Activated CD8-positive, alpha-beta T cell treated with anti-CD3 and anti-CD28 coated beads for 36 hours (primary cell): Measurements from ENCODE around the gene CDC16. TPM values are rescaled to one million over a fixed set of nuclear protein-coding genes. Genes with fewer than 3 reads are reported as not detected.

Experiments
- ATAC-seq: fragments of 200-7000 bp; cut with Tn5 transposase; one replicate; pipeline ENCODE4 v1.10.0; 2021; ENCODE audit warnings: mild to moderate bottlenecking, moderate library complexity
- CTCF ChIA-PET: fragments of 350-600 bp; sonication (Branson Sonifier 250); formaldehyde crosslinking; loops from one replicate; lab custom pipeline; 2021; ENCODE audit warnings: antibody characterized with exemption; lab: Charles Lee
- POLR2A ChIA-PET: fragments of 350-600 bp; sonication (Branson Sonifier 250); formaldehyde crosslinking; loops from one replicate; lab custom pipeline; 2021; ENCODE audit warnings: antibody characterized with exemption; lab: Charles Lee
- DNase-seq: peaks from one replicate; pipeline ENCODE4 v3.0.0-alpha.2; 2020
- H3K27ac Mint-ChIP-seq: one replicate; pipeline ENCODE4 v1.8.0; 2021; ENCODE audit warnings: mild to moderate bottlenecking, mixed read lengths
- H3K27me3 Mint-ChIP-seq: one replicate; pipeline ENCODE4 v1.8.0; 2021; ENCODE audit warnings: mixed read lengths
- H3K36me3 Mint-ChIP-seq: one replicate; pipeline ENCODE4 v1.8.0; 2021; ENCODE audit warnings: low read depth, mixed read lengths
- H3K4me1 Mint-ChIP-seq: one replicate; pipeline ENCODE4 v1.8.0; 2021; ENCODE audit warnings: low read depth, mixed read lengths
- H3K4me3 Mint-ChIP-seq: one replicate; pipeline ENCODE4 v1.8.0; 2021; ENCODE audit warnings: mild to moderate bottlenecking, moderate library complexity, mixed read lengths
- H3K9me3 Mint-ChIP-seq: one replicate; pipeline ENCODE4 v1.8.0; 2021; ENCODE audit warnings: mixed read lengths
- CTCF ChIP-seq: fragments of 200-600 bp; IDR thresholded peaks from one replicate; pipeline ENCODE4 v1.8.0; 2022; ENCODE audit warnings: antibody characterized with exemption, mild to moderate bottlenecking
- intact Hi-C: fragments of 100-400 bp; cut with micrococcal nuclease; formaldehyde crosslinking; loops from one replicate; pipeline ENCODE4 v1.10.0; 2022
- total RNA-seq, 2 experiments: library from RNA; stranded (reverse); gene quantifications; one replicate each; pipeline ENCODE4 v1.2.3, GENCODE V29; 2021

The CDC16 gene
- total RNA-seq, 2 experiments from 2014 or later, result 72.5 to 76.0 TPM

- Mint-ChIP-seq H3K4me1 (peaks cover 25% of the 10 kb centered on the region), H3K9me3 (no peaks in the 10 kb centered on the region), H3K27me3 (no peaks in the 10 kb centered on the region), H3K36me3 (peaks cover 13% of the 10 kb centered on the region), H3K27ac (no peak overlapping the region), H3K4me3 (no peak overlapping the region)
- CTCF ChIA-PET, result interaction anchor here (1.7 kb wide), 1 partner anchor 27 kb away, joined by 4 read pairs; no protein-coding TSS in a partner anchor
- ATAC-seq (no peak), DNase-seq (no peak)
- intact Hi-C loops, result no loop called here
- POLR2A ChIA-PET, result interaction anchor here (1.3 to 1.5 kb wide), 2 partner anchors 29 to 31 kb away, joined by 3 to 4 read pairs; no protein-coding TSS in a partner anchor
- no peak for TF ChIP-seq CTCF
These were observed 77.2 kb downstream of the CDC16 start for GRCh38 chr13:114311908-114312307.

GRCh38 chr13:114313061-114313860, 78.6 kb downstream of the CDC16 start:
- ChIA-PET CTCF (interaction anchor here (0.6 to 1.2 kb wide), 3 partner anchors 26 to 74 kb away, joined by 3 to 4 read pairs (median 3); no protein-coding TSS in a partner anchor), POLR2A (interaction anchor here (0.8 to 1.5 kb wide), 5 partner anchors 30 to 139 kb away, joined by 3 to 4 read pairs (median 3); no protein-coding TSS in a partner anchor)
- no peaks in the 10 kb centered on the region for H3K27me3 Mint-ChIP-seq
- intact Hi-C loops, result no loop called here
- H3K9me3 Mint-ChIP-seq, result no peaks in the 10 kb centered on the region
- H3K27ac Mint-ChIP-seq, result peak overlapping the region; percentile 96
- H3K4me3 Mint-ChIP-seq, result peak overlapping the region; percentile 87
- H3K4me1 Mint-ChIP-seq, result peaks cover 33% of the 10 kb centered on the region
- H3K36me3 Mint-ChIP-seq, result peaks cover 10% of the 10 kb centered on the region
- DNase-seq, result peak; percentile 69
- TF ChIP-seq CTCF, result no peak
- ATAC-seq, result peak; percentile 42

- intact Hi-C loops, result no loop called here
- TF ChIP-seq CTCF, result no peak
- Mint-ChIP-seq H3K27ac (peak within 1 kb of the TSS; percentile 96), H3K4me1 (peaks cover 41% of the 10 kb centered on the region), H3K4me3 (peak within 1 kb of the TSS; percentile 87), H3K9me3 (no peaks in the 10 kb centered on the region), H3K36me3 (peaks cover 12% of the 10 kb centered on the region), H3K27me3 (no peaks in the 10 kb centered on the region)
- CTCF ChIA-PET, result interaction anchor here (0.6 to 1.0 kb wide), 2 partner anchors 25 to 26 kb away, joined by 3 read pairs; no protein-coding TSS in a partner anchor
- peak; percentile 95 for DNase-seq
- ATAC-seq, result peak; percentile 83
- POLR2A ChIA-PET, result interaction anchor here (0.8 to 1.2 kb wide), 4 partner anchors 13 to 140 kb away, joined by 3 to 6 read pairs (median 3); no protein-coding TSS in a partner anchor
These were observed 79.6 kb downstream of the CDC16 start, which contains the start of gene CHAMP1 for GRCh38 chr13:114314074-114314912. CHAMP1 (plus strand) TSS chr13:114314503; CDS start chr13:114323843, 9,340 bp downstream.

- Mint-ChIP-seq H3K27ac (peak overlapping the region; percentile 88), H3K4me3 (peak overlapping the region; percentile 87), H3K9me3 (no peaks in the 10 kb centered on the region), H3K4me1 (peaks cover 50% of the 10 kb centered on the region), H3K36me3 (peaks cover 21% of the 10 kb centered on the region), H3K27me3 (no peaks in the 10 kb centered on the region)
- DNase-seq (peak; percentile 28), ATAC-seq (peak; percentile 5)
- intact Hi-C loops, result no loop called here
- CTCF ChIA-PET, result no interaction called here
- POLR2A ChIA-PET, result interaction anchor here (0.6 to 1.2 kb wide), 2 partner anchors 12 to 1372 kb away, joined by 3 to 6 read pairs; no protein-coding TSS in a partner anchor
- TF ChIP-seq CTCF, result no peak
These were observed 80.5 kb downstream of the CDC16 start for GRCh38 chr13:114315074-114315785.
